ENCODE results near the gene C11orf98. TPM values are rescaled to one million over a fixed set of nuclear protein-coding genes. Genes with fewer than 3 reads are reported as not detected.

The C11orf98 gene
- polyA plus RNA-seq, 1 donor (not counting 4 experiments of a cell fraction or from before 2014, with no cell fraction given), result 81.5 TPM

DNA sequence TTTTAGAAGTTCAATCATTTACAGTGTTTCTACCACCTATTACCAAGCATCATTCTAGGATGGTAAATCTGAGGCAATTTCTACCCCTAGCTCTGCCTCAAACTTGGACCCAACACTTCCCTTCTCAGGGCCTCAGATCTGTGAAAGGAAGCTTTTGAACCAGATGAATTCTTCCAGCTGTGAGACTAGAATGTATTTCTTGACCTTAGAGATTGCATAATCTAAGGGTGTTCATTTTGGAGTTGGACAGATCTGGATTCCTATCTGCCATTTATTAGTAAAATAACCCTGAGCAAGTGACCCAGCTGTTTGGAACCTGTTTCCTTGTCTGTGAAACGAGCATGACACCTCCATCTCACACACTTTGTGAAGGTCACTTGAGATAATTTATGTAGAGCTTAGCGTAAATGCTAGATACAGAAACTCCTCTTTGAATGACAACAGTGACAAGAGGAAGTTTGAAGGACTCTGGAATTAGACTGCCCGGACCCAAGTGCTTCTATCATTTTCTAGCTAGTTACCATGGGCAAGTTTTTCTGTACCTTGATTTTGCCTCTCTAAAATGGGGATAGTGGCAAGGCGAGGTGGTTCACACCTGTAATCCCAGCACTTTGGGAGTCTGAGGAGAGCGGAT, 8.1 kb downstream of the C11orf98 start:
- FAIRE-seq, result no peak

DNA sequence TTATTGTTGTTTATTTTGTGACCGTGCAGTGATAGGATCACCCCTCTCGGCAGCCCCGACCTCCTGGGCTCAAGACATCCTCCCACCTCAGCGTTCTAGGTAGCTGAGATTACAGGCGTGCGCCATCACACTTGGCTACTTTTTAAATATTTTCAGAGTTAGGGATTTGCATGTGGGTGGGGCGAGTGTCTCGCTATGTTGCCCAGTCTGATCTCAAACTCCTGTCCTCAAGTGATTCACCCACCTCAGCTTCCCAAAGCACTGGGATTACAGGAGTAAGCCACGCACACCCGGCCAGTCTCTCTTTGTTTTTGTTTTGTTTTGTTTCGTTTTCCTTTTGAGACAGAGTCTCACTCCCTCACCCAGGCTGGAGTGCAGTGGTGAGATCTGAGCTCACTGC, 10.7 kb downstream of the C11orf98 start:
- Histone ChIP-seq H3K4me2 (ENCODE audit: control insufficient read depth, extremely low read depth, insufficient read depth, low read depth, low read length) (no peak overlapping the region), H3K27me3 (ENCODE audit: control insufficient read depth, extremely low read depth, insufficient read depth, low read length) (no peaks in the 10 kb centered on the region), H3K27ac (ENCODE audit: control insufficient read depth, insufficient read depth, low read length) (no peak overlapping the region), H3K9me1 (ENCODE audit: control insufficient read depth, extremely low read depth, insufficient read depth, low read length) (no peaks in the 10 kb centered on the region), H2AFZ (ENCODE audit: control insufficient read depth, low read length) (no peak overlapping the region), H3K79me2 (ENCODE audit: control insufficient read depth, insufficient read depth, low read length) (peaks cover 27% of the 10 kb centered on the region), H3K9ac (ENCODE audit: control insufficient read depth, extremely low read depth, insufficient read depth, low read length) (no peak overlapping the region), H3K4me1 (ENCODE audit: control insufficient read depth, extremely low read depth, insufficient read depth, low read length) (peaks cover 6% of the 10 kb centered on the region), H3K36me3 (ENCODE audit: control insufficient read depth in 2 of 2, extremely low read depth in 1 of 2, insufficient read depth in 2 of 2, low read length in 2 of 2) (peaks cover 3 to 8% of the 10 kb centered on the region in 2 experiments), H3K9me3 (ENCODE audit: control insufficient read depth, low read depth, low read length) (no peaks in the 10 kb centered on the region), H3K4me3 (ENCODE audit: control insufficient read depth in 2 of 3, extremely low read depth in 1 of 3, insufficient read depth in 2 of 3, low read depth in 1 of 3, low read length in 3 of 3) (no peak overlapping the region), H4K20me1 (ENCODE audit: control insufficient read depth, extremely low read depth, insufficient read depth, low read length) (no peaks in the 10 kb centered on the region)
- DNase-seq (ENCODE audit: low read depth, low spot score) (no peak), FAIRE-seq (no peak)
- dilution Hi-C loops (cut with MboI; ENCODE audit: extremely low pct_ligation_motif_present, low sequenced_read_pairs), result no loop called here
- TF ChIP-seq, protein P1, sequence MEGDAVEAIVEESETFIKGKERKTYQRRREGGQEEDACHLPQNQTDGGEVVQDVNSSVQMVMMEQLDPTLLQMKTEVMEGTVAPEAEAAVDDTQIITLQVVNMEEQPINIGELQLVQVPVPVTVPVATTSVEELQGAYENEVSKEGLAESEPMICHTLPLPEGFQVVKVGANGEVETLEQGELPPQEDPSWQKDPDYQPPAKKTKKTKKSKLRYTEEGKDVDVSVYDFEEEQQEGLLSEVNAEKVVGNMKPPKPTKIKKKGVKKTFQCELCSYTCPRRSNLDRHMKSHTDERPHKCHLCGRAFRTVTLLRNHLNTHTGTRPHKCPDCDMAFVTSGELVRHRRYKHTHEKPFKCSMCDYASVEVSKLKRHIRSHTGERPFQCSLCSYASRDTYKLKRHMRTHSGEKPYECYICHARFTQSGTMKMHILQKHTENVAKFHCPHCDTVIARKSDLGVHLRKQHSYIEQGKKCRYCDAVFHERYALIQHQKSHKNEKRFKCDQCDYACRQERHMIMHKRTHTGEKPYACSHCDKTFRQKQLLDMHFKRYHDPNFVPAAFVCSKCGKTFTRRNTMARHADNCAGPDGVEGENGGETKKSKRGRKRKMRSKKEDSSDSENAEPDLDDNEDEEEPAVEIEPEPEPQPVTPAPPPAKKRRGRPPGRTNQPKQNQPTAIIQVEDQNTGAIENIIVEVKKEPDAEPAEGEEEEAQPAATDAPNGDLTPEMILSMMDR (optimal IDR thresholded peaks at IDR 0.05 in 1 of 3, IDR thresholded peaks at IDR 0.05 in 1 of 3, conservative IDR thresholded peaks at IDR 0.05 in 1 of 3; ENCODE audit: extremely low read depth in 1 of 3, insufficient read depth in 2 of 3, low read length in 3 of 3), result no peak
- no peak for TF ChIP-seq EZH2 (IDR thresholded peaks at IDR 0.05; ENCODE audit: low read length)

More for the DNA sequence above, 8.1 kb downstream of the C11orf98 start:
- H3K36me3 ChIP-seq (ENCODE audit: control insufficient read depth in 2 of 2, extremely low read depth in 1 of 2, insufficient read depth in 2 of 2, low read length in 2 of 2), result no peaks in the 10 kb centered on the region
- H3K4me1 ChIP-seq (ENCODE audit: control insufficient read depth, extremely low read depth, insufficient read depth, low read length), result peaks cover 3% of the 10 kb centered on the region
- TF ChIP-seq EZH2 (IDR thresholded peaks at IDR 0.05; ENCODE audit: low read length), result no peak
- TF ChIP-seq, protein P1 (optimal IDR thresholded peaks at IDR 0.05 in 1 of 3, IDR thresholded peaks at IDR 0.05 in 1 of 3, conservative IDR thresholded peaks at IDR 0.05 in 1 of 3; ENCODE audit: extremely low read depth in 1 of 3, insufficient read depth in 2 of 3, low read length in 3 of 3), result no peak
- no peak overlapping the region for H3K27ac ChIP-seq (ENCODE audit: control insufficient read depth, insufficient read depth, low read length)
- peaks cover 12% of the 10 kb centered on the region for H3K79me2 ChIP-seq (ENCODE audit: control insufficient read depth, insufficient read depth, low read length)
- H2AFZ ChIP-seq (ENCODE audit: control insufficient read depth, low read length), result no peak overlapping the region
- no peaks in the 10 kb centered on the region for H3K27me3 ChIP-seq (ENCODE audit: control insufficient read depth, extremely low read depth, insufficient read depth, low read length)
- H4K20me1 ChIP-seq (ENCODE audit: control insufficient read depth, extremely low read depth, insufficient read depth, low read length), result no peaks in the 10 kb centered on the region
- dilution Hi-C loops (cut with MboI; ENCODE audit: extremely low pct_ligation_motif_present, low sequenced_read_pairs), result no loop called here
- no peak for DNase-seq (ENCODE audit: low read depth, low spot score)
- no peaks in the 10 kb centered on the region for H3K9me1 ChIP-seq (ENCODE audit: control insufficient read depth, extremely low read depth, insufficient read depth, low read length)
- no peaks in the 10 kb centered on the region for H3K9me3 ChIP-seq (ENCODE audit: control insufficient read depth, low read depth, low read length)
- H3K4me3 ChIP-seq (ENCODE audit: control insufficient read depth in 2 of 3, extremely low read depth in 1 of 3, insufficient read depth in 2 of 3, low read depth in 1 of 3, low read length in 3 of 3), result no peak overlapping the region
- no peak overlapping the region for H3K9ac ChIP-seq (ENCODE audit: control insufficient read depth, extremely low read depth, insufficient read depth, low read length)
- no peak overlapping the region for H3K4me2 ChIP-seq (ENCODE audit: control insufficient read depth, extremely low read depth, insufficient read depth, low read depth, low read length)

All from keratinocyte (primary cell).